ENCODE results near the gene TANGO6.
"Not testable (repeated sequence)": the region's sequence is repeated elsewhere in the genome, so short reads cannot be mapped to it uniquely, and the experiment has no call there.

TANGO6 gene

GRCh38 chr16:68960910-68961309 lies 117.6 kb downstream of the TANGO6 start:
- DNase-seq = no peak

- no peak for DNase-seq
Observed at GRCh38 chr16:68961778-68962402, 118.6 kb downstream of the TANGO6 start.

- no peak for DNase-seq
Observed at GRCh38 chr16:68969338-68969737, 126.0 kb downstream of the TANGO6 start.

DNA sequence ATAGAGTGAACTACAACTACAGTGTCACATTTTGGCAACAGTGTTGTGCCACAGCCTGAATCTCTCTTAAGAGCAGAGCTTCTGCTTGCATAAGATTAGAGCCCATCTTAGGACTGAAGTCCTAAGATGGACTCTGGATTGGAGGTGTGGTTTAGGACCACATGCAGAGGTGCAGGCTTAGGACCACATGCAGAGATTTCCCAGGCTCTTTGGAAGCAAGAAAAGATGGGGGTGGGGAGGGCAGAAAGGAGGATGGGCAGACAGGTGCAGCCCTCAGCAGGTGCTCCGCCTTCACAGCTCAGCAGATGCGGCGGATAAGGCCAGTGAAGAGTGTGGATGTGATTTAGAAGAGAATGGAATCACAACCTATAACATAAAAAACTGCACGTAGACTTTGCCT lies 128.7 kb downstream of the TANGO6 start:
- no peak for DNase-seq

GRCh38 chr16:68972720-68973119 lies 129.4 kb downstream of the TANGO6 start:
- DNase-seq = no peak

DNA sequence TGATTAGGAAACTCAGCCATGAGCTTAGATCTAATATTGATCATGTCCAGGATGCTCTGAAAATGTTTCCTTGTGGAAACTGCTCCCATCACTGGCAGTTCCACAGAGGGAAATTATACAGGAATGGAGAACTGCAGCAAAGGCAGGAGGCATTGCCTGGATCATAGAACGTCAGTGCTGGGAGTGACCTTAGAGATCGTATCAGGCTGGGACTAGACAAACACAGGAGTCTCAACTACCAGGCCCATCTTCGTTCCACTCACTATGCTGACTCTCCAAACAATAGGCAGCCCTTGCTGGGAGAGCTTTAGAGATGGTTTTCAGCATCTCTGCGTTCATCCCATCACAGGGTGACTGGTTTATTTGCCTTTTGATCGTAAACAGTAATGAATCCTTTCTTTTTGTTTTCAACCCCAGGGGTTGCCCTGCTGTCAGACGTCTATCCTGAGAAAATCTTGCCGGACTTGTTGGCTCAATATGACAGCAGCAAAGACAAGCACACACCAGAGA lies 130.3 kb downstream of the TANGO6 start:
- DNase-seq = no peak

DNA sequence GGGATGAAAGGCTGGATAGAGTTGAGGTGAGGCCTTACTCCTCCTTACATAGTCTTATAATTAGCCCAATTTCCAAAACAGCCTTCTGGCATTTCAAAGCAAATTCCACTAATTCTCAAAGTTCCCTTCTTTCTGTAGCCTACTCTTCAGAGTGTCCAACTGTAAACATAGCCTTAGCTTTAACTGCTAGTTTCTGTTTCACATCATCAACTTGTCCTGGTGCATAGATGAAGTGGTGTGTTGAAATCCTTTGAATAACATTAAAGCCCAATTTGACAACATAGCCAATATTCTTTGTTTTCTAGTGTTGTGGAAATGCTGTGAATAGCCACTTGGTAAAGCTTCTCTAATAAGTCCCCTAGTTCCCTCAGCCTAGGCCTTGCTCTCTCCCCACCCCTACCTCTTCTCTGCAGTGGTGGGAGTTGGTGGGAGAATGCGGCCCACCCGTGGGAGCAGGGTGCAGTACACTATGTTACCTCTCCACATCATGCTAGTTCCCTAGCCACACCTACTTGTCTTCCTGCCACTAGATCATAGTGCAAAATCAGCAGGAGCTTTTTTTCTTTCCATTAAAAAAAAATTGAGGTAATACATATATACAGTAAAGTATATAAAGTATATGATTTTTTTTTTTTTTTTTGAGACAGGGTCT lies 135.1 kb downstream of the TANGO6 start:
- DNase-seq = no peak

DNA sequence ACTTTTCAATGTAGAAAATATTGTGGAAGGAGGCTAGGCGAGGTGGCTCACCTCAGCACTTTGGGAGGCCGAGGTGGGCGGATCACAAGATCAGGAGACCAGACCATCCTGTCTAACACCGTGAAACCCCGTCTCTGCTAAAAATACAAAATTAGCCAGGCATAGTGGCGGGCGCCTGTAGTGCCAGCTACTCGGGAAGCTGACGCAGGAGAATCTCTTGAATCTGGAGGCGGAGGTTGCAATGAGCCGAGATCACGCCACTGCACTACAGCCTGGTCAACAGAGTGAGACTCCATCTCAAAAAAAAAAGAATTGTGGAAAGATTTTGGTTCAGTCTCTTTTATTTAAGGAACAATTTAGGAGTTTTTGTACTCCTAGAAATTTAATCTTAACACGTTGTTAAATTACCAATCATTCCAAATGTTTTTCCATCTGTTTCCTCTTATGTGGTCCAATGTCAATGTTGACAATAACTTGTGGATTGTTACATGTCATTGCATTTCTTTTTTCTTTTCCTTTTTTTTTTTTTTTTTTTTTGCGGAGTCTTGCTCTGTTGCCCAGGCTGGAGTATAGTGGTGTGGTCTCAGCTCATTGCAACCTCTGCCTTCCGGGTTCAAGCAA lies 137.5 kb downstream of the TANGO6 start:
- DNase-seq = no peak

GRCh38 chr16:68981971-68982370 lies 138.6 kb downstream of the TANGO6 start:
- DNase-seq = no peak

- no peak for DNase-seq
Observed at GRCh38 chr16:68984467-68984866, 141.1 kb downstream of the TANGO6 start.

DNA sequence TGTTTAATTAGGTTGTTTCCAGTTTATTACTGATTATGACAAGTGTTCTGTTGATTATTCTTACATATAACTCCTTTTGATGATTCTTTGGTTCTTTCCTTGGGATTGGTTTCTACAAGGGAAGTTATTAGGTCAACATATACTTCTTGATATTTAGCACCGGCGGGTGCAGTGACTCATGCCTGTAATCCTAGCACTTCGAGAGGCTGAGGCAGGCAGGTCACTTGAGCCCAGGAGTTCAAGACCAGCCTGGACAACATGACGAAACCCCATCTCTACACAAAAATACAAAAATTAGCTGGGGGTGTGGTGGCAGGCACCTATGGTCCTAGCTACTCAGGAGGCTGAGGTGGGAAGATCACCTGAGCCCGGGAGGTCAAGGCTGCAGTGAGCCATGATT lies 141.9 kb downstream of the TANGO6 start:
- DNase-seq = no peak

- no peak for DNase-seq
Observed at GRCh38 chr16:68985855-68986254, 142.5 kb downstream of the TANGO6 start.

GRCh38 chr16:68987734-68988457 lies 144.6 kb downstream of the TANGO6 start:
- no peak for DNase-seq

GRCh38 chr16:68990172-68990845 lies 147.0 kb downstream of the TANGO6 start:
- DNase-seq = not testable (repeated sequence)

GRCh38 chr16:68991075-68991474 lies 147.7 kb downstream of the TANGO6 start:
- no peak for DNase-seq

- DNase-seq = no peak
Observed at GRCh38 chr16:68992521-68992920, 149.2 kb downstream of the TANGO6 start.

DNA sequence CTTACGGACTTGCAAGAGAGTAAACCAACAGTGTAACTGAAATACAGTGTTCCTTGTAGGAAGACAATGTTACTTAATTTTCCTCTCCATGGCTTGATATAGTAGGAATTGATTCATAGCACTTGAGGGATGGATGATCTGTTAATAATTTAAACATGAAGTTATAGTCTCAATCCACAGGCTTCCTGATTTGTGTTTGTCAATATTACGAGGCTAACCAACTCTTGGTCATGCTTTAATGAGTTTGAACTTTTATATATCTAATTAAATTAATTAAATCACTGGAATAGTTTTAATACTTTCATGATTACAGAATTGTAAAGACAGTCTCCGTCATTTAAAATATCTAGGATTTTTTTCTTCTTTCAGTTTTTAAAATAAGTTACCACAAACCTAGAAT lies 150.1 kb downstream of the TANGO6 start:
- DNase-seq = no peak

DNA sequence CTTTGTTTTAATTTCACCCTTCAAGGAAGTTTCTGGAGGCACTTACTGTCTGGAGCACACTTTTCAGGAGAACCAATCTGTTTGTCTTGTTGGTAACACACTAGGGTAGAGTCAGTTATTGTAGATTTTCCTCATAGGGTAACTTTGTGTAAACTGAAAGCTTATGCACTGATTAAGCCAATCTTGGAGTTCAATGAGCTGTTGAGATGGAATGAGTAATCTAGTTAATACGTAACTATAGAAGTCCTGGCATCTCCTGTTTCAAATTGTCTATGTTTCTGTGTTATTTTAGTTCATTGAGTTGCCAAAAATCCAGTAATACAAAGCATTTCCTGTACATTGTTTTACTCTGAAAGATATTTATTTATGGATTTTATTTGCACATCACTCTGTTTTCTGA lies 150.6 kb downstream of the TANGO6 start:
- DNase-seq = no peak

DNA sequence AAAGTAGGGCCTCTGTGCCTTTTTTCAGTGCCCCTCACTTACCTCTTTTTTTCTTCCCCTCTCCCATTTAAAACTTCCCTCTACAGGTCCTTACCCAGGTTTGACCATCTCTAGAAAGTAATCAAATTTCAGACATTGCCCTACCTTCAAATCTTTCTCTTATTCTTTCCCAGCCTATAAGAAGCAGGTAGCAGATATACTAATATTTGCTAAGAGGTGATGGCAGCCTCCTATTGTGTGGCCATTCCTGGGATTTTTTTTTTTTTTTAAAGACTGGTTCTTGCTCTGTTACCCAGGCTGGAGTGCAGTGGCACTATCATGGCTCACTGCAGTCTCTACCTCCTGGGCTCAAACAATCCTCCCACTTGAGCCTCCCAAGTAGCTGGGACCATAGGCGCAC lies 151.0 kb downstream of the TANGO6 start:
- DNase-seq = no peak

DNA sequence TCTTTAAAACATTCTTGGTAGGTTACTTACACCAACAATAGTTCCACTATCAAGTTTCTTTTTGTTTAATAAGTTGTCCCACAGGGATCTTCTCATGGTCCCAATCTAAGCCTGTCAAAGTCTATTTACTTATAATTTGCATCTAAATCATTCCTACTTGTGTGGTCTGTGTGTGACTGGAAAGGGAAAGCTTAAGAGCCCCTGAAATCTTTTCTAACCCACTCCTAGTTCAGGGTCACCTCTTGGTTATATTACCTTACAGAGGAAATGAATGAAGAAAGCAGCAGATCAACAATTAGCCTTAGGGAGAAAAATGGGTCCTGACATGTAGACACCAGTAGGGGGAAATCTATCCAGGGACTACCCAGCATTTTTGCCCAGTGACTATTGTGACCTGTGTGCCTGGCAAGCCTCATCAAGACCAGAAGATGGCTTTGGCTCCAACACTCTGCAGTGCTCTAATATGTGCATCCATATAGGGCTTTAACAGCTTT lies 151.7 kb downstream of the TANGO6 start:
- no peak for DNase-seq

GRCh38 chr16:68997564-68997963 lies 154.2 kb downstream of the TANGO6 start:
- no peak for DNase-seq
